Measurements from ENCODE around the gene ZNF136. TPM values are rescaled to one million over a fixed set of nuclear protein-coding genes. Genes with fewer than 3 reads are reported as not detected.

Gene ZNF136
- total and polyA plus RNA-seq, 2 donors (not counting 3 experiments of a cell fraction or from before 2014, with no cell fraction given): 0.92 to 3.5 TPM

GRCh38 chr19:12155324-12155860 lies 7.5 kb upstream of the ZNF136 start:
- H3K9me3 ChIP-seq (replicated peaks; ENCODE audit: control insufficient read depth, insufficient read depth, low read length): no peaks in the 10 kb centered on the region
- H3K27me3 ChIP-seq (ENCODE audit: control insufficient read depth in 2 of 2, insufficient read depth in 2 of 2, low read length in 2 of 2): no peaks in the 10 kb centered on the region
- H3K9me1 ChIP-seq (replicated peaks; ENCODE audit: control insufficient read depth, extremely low read depth, insufficient read depth, low read length): no peaks in the 10 kb centered on the region
- dilution Hi-C loops (cut with MboI; ENCODE audit: extremely low pct_ligation_motif_present, low sequenced_read_pairs) (no loop called here), intact Hi-C loops (cut with micrococcal nuclease) (no loop called here)
- peaks cover 10% of the 10 kb centered on the region for H3K4me1 ChIP-seq (ENCODE audit: control insufficient read depth, extremely low read depth, insufficient read depth, low read length)
- ChIA-PET POLR2A (no interaction called here), CTCF (no interaction called here)
- H3K79me2 ChIP-seq (ENCODE audit: control insufficient read depth, insufficient read depth, low read length): peaks cover 9% of the 10 kb centered on the region
- no peak for FAIRE-seq
- BruUV-seq (replicated peaks): no TSS peak
- H3K27ac ChIP-seq (ENCODE audit: insufficient read depth, low read depth, low read length): no peak overlapping the region
- H3K4me2 ChIP-seq (ENCODE audit: insufficient read depth, low read length): peak overlapping the region; percentile 73
- H3K36me3 ChIP-seq (ENCODE audit: control insufficient read depth in 2 of 2, extremely low read depth in 1 of 2, insufficient read depth in 2 of 2, low read length in 2 of 2): peaks cover 0 to 3% of the 10 kb centered on the region in 2 experiments
- TF ChIP-seq EZH2 (IDR thresholded peaks at IDR 0.05; ENCODE audit: borderline replicate concordance, low read depth, low read length, severe bottlenecking): no peak
- no peak for TF ChIP-seq MAX (IDR thresholded peaks at IDR 0.05; ENCODE audit: insufficient read depth, insufficient read length)
- TF ChIP-seq POLR2AphosphoS5 (IDR thresholded peaks at IDR 0.05; ENCODE audit: insufficient read depth, low read depth, low read length): no peak
- TF ChIP-seq GATA2 (IDR thresholded peaks at IDR 0.05; ENCODE audit: insufficient read depth, insufficient read length, low read depth, low read length): no peak
- peak overlapping the region; percentile 80 to 97 (median 87) for H3K4me3 ChIP-seq (replicated peaks in 1 of 3; ENCODE audit: insufficient read depth in 1 of 3, low read depth in 1 of 3, low read length in 3 of 3)
- H4K20me1 ChIP-seq (replicated peaks; ENCODE audit: control insufficient read depth, extremely low read depth, insufficient read depth, low read length): no peaks in the 10 kb centered on the region
- H3K9ac ChIP-seq (replicated peaks; ENCODE audit: extremely low read depth, insufficient read depth, low read length): peak overlapping the region; percentile 56
- peak overlapping the region; percentile 46 for H2AFZ ChIP-seq (ENCODE audit: low read depth, low read length)
- DNase-seq (ENCODE audit: low read depth, low spot score): peak; percentile 9

- Histone ChIP-seq H3K27me3 (ENCODE audit: control insufficient read depth in 2 of 2, insufficient read depth in 2 of 2, low read length in 2 of 2) (no peaks in the 10 kb centered on the region), H3K27ac (ENCODE audit: insufficient read depth, low read depth, low read length) (peak within 1 kb of the TSS; percentile 52), H2AFZ (ENCODE audit: low read depth, low read length) (peak within 1 kb of the TSS; percentile 100), H3K4me2 (ENCODE audit: insufficient read depth, low read length) (peak within 1 kb of the TSS; percentile 73), H3K9me1 (replicated peaks; ENCODE audit: control insufficient read depth, extremely low read depth, insufficient read depth, low read length) (no peaks in the 10 kb centered on the region), H4K20me1 (replicated peaks; ENCODE audit: control insufficient read depth, extremely low read depth, insufficient read depth, low read length) (no peaks in the 10 kb centered on the region), H3K9ac (replicated peaks; ENCODE audit: extremely low read depth, insufficient read depth, low read length) (peak within 1 kb of the TSS; percentile 56), H3K4me1 (ENCODE audit: control insufficient read depth, extremely low read depth, insufficient read depth, low read length) (peaks cover 10% of the 10 kb centered on the region), H3K79me2 (ENCODE audit: control insufficient read depth, insufficient read depth, low read length) (peaks cover 9% of the 10 kb centered on the region), H3K9me3 (replicated peaks; ENCODE audit: control insufficient read depth, insufficient read depth, low read length) (no peaks in the 10 kb centered on the region), H3K4me3 (replicated peaks in 1 of 3; ENCODE audit: insufficient read depth in 1 of 3, low read depth in 1 of 3, low read length in 3 of 3) (peak within 1 kb of the TSS; percentile 80 to 97 (median 87)), H3K36me3 (ENCODE audit: control insufficient read depth in 2 of 2, extremely low read depth in 1 of 2, insufficient read depth in 2 of 2, low read length in 2 of 2) (no peaks in the 10 kb centered on the region)
- dilution Hi-C loops (cut with MboI; ENCODE audit: extremely low pct_ligation_motif_present, low sequenced_read_pairs) (no loop called here), intact Hi-C loops (cut with micrococcal nuclease) (no loop called here)
- ChIA-PET CTCF (interaction anchor here (0.5 to 1.3 kb wide), 3 partner anchors 16 to 386 kb away, joined by 3 to 8 read pairs (median 3); partner anchors contain the start of gene ZNF20), POLR2A (no interaction called here)
- no peak for TF ChIP-seq CTCF (IDR thresholded peaks at IDR 0.05; ENCODE audit: extremely low read depth in 1 of 2, insufficient read depth in 1 of 2, low read depth in 1 of 2, low read length in 2 of 2)
- no peak for TF ChIP-seq JUN (IDR thresholded peaks at IDR 0.05; ENCODE audit: borderline replicate concordance, insufficient read depth, insufficient read length, low read depth)
- peak; percentile 83 for TF ChIP-seq POLR2A (IDR thresholded peaks at IDR 0.05; ENCODE audit: low read depth, low read length)
- no peak for TF ChIP-seq MAX (IDR thresholded peaks at IDR 0.05; ENCODE audit: insufficient read depth, insufficient read length)
- no peak for TF ChIP-seq FOS (IDR thresholded peaks at IDR 0.05; ENCODE audit: borderline replicate concordance, insufficient read depth, low read length)
- TF ChIP-seq POLR2AphosphoS5 (IDR thresholded peaks at IDR 0.05; ENCODE audit: insufficient read depth, low read depth, low read length): peak; percentile 68
- TF ChIP-seq GATA2 (IDR thresholded peaks at IDR 0.05; ENCODE audit: insufficient read depth, insufficient read length, low read depth, low read length): no peak
- no peak for TF ChIP-seq MYC (IDR thresholded peaks at IDR 0.05; ENCODE audit: low read depth, low read length)
- DNase-seq (ENCODE audit: low read depth, low spot score): peak; percentile 75
- FAIRE-seq: peak; percentile 88
- BruUV-seq (replicated peaks): TSS peak; percentile 17
Observed at GRCh38 chr19:12156223-12157058, 6.5 kb upstream of the ZNF136 start, which contains the start of gene ZNF625. Gene ZNF625 (minus strand): TSS chr19:12156734. CDS start chr19:12156558, 176 bp downstream.
